GM10266 (cell line): ENCODE measurements around the gene KIAA1614.

Experiments used
- DNase-seq: peaks from one replicate; pipeline ENCODE4 v3.0.0; 2012; ENCODE audit errors: extremely low spot score
- TF ChIP-seq, protein P1 (sequence below): IDR thresholded peaks from 2 replicates; pipeline ENCODE4 v1.5.1; 2012; ENCODE audit warnings: mild to moderate bottlenecking, low read depth; ENCODE audit not compliant: control insufficient read depth, insufficient read depth; ENCODE audit errors: missing control alignments

The KIAA1614 gene

GRCh38 chr1:180936110-180937011 is 23.7 kb downstream of the KIAA1614 start:
- DNase-seq: no peak
- TF ChIP-seq, protein P1, sequence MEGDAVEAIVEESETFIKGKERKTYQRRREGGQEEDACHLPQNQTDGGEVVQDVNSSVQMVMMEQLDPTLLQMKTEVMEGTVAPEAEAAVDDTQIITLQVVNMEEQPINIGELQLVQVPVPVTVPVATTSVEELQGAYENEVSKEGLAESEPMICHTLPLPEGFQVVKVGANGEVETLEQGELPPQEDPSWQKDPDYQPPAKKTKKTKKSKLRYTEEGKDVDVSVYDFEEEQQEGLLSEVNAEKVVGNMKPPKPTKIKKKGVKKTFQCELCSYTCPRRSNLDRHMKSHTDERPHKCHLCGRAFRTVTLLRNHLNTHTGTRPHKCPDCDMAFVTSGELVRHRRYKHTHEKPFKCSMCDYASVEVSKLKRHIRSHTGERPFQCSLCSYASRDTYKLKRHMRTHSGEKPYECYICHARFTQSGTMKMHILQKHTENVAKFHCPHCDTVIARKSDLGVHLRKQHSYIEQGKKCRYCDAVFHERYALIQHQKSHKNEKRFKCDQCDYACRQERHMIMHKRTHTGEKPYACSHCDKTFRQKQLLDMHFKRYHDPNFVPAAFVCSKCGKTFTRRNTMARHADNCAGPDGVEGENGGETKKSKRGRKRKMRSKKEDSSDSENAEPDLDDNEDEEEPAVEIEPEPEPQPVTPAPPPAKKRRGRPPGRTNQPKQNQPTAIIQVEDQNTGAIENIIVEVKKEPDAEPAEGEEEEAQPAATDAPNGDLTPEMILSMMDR: no peak

DNA sequence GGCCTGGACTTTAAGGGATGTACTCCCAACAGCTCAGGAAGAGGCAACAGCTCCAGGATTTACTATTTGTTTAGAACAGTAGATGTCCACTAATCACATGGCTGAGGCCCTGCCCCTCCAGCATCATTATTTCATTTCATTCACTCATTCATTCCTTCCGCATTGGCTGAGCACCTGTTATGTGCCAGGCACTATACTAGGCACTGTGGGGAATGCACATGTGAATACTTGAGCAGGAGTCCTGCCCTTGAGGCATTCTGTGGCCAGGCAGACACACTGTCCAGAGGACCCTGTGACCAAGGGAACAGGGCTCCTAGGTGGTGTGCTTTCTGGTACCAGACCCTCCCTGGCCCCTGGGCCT is 24.3 kb downstream of the KIAA1614 start:
- TF ChIP-seq, protein P1: no peak
- DNase-seq: no peak

DNA sequence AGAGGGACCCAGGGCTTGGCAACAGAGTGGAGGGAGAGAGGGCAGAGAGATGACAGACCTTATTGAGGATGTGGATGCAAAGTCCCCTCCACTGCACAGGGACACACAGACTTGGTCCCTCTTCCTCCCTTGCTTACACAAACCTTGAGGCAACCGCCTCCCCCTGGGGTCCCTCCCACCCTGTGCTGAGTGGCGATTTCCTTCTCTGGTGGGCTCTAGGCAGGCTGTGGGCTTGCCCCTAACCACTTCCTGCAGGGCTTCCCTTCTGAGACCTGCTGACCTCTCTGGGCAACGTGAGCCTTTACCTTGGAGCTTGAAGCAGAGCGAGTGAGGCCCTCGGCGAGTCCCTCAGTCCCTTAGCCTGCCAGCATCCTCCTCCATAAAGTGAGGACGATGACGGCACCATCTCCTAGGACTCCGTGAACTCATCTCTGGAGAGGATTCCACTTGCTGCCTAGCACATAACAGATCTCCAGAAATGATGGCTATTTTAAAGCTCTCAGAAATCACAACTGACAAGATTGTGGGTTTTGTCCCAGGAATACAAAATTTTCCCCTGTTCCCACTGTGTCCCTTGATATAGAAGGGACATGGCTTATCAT is 25.0 kb downstream of the KIAA1614 start:
- no peak for DNase-seq
- TF ChIP-seq, protein P1: no peak

DNA sequence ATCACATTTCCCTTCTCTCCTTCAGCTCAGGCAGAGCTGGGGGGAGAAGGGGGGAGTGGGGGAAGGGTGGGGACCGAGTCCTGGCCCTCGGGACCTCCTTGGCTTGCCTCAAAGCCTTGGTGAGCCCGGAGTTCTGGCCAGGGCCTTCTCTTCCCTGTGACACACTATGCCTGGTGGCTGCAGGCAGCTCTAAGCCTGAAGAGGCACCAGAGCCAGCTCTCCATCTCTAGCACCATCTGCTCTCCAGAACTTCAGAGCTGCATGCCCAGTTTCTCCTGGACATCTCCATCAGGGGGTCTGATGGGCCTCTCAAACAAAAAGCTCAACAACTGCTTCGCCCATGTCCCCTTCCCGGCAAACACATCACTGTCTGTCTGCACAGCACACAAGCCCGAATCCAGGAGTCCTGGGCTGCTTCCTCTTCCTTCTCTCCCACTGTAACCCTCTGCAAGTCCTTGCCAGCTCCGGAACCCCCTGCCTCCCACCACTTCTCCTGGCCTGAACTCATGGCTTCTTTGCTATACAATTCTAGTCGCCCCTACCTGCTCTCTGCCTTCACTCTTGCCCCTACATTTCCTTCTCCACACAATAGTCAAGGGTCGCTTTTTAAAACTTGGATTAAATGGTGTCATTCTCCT is 26.5 kb downstream of the KIAA1614 start:
- no peak for DNase-seq
- TF ChIP-seq, protein P1: no peak

GRCh38 chr1:180939711-180940103 is 27.0 kb downstream of the KIAA1614 start:
- TF ChIP-seq, protein P1: no peak
- no peak for DNase-seq

GRCh38 chr1:180940445-180940844 is 27.7 kb downstream of the KIAA1614 start:
- no peak for DNase-seq
- TF ChIP-seq, protein P1: no peak
